HEK293T (cell line): ENCODE data around the gene PCMTD2.

Source experiments
- ARNT ChIP-seq: fragments of 450-650 bp; IDR thresholded peaks from 2 replicates; pipeline ENCODE4 v1.6.1; 2017; ENCODE audit warnings: mild to moderate bottlenecking
- ELF4 ChIP-seq: fragments of 450-650 bp; IDR thresholded peaks from 2 replicates; pipeline ENCODE4 v1.6.1; 2017; ENCODE audit warnings: antibody characterized with exemption
- FOXA1 ChIP-seq: fragments of 450-650 bp; IDR thresholded peaks from 2 replicates; pipeline ENCODE4 v1.6.1; 2016; ENCODE audit warnings: mild to moderate bottlenecking
- L3MBTL2 ChIP-seq: fragments of 450-650 bp; conservative IDR thresholded peaks from 2 replicates; pipeline ENCODE4 v1.6.1; 2016; ENCODE audit warnings: mild to moderate bottlenecking
- SP1 ChIP-seq: fragments of 450-650 bp; IDR thresholded peaks from 2 replicates; pipeline ENCODE4 v1.6.1; 2017
- TF ChIP-seq, protein P1 (sequence below): fragments of 450-650 bp; IDR thresholded peaks from 2 replicates; pipeline ENCODE4 v1.6.1; 2016

DNA sequence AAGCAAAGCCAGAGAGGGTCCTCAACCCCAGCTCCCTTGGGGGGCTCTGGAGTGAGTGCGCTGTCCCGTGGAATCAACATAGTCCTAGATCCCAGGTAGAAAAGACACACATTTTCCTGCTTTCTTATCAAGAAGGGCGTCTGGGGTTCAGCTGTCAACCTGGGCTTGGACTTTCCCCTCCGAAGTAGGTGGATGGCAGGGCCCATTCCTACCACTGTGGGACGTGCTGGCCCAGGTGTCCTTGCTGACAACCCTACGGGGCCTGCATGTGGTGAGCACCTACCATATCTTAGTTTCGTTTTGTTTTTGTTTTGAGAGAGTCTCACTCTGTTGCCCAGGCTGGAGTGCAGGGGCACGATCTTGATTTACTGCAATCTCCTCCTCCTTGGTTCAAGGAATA lies 48.9 kb upstream of the PCMTD2 start:
- TF ChIP-seq SP1 = no peak
- TF ChIP-seq L3MBTL2 = no peak
- no peak for TF ChIP-seq FOXA1
- TF ChIP-seq, protein P1, sequence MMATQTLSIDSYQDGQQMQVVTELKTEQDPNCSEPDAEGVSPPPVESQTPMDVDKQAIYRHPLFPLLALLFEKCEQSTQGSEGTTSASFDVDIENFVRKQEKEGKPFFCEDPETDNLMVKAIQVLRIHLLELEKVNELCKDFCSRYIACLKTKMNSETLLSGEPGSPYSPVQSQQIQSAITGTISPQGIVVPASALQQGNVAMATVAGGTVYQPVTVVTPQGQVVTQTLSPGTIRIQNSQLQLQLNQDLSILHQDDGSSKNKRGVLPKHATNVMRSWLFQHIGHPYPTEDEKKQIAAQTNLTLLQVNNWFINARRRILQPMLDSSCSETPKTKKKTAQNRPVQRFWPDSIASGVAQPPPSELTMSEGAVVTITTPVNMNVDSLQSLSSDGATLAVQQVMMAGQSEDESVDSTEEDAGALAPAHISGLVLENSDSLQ = no peak
- TF ChIP-seq ELF4 = no peak
- TF ChIP-seq ARNT = no peak
